Measurements from ENCODE around the gene SF3B5.
"Not testable (repeated sequence)": the region's sequence is repeated elsewhere in the genome, so short reads cannot be mapped to it uniquely, and the experiment has no call there.

SF3B5 gene

GRCh38 chr6:144093236-144093635, 2.1 kb downstream of the SF3B5 start:
- ChIA-PET CTCF (no interaction called here), POLR2A (no interaction called here)
- TF ChIP-seq, protein P1, sequence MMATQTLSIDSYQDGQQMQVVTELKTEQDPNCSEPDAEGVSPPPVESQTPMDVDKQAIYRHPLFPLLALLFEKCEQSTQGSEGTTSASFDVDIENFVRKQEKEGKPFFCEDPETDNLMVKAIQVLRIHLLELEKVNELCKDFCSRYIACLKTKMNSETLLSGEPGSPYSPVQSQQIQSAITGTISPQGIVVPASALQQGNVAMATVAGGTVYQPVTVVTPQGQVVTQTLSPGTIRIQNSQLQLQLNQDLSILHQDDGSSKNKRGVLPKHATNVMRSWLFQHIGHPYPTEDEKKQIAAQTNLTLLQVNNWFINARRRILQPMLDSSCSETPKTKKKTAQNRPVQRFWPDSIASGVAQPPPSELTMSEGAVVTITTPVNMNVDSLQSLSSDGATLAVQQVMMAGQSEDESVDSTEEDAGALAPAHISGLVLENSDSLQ (IDR thresholded peaks at IDR 0.05), result no peak
- TF ChIP-seq SP1 (IDR thresholded peaks at IDR 0.05), result no peak
- TF ChIP-seq FOXK2 (IDR thresholded peaks at IDR 0.05), result no peak
- no peak for TF ChIP-seq ZNF384 (IDR thresholded peaks at IDR 0.05)
- TF ChIP-seq HDGF (IDR thresholded peaks at IDR 0.05; ENCODE audit: borderline replicate concordance), result no peak
- TF ChIP-seq ELF4 (IDR thresholded peaks at IDR 0.05), result no peak
- TF ChIP-seq LEF1 (IDR thresholded peaks at IDR 0.05; ENCODE audit: borderline replicate concordance), result no peak
- TF ChIP-seq ARNT (IDR thresholded peaks at IDR 0.05), result no peak
- DNase-seq (ENCODE audit: extremely low spot score), result no peak

GRCh38 chr6:144090384-144090783, 5.0 kb downstream of the SF3B5 start:
- CTCF ChIA-PET, result no interaction called here
- no peak for TF ChIP-seq SP1 (IDR thresholded peaks at IDR 0.05)
- TF ChIP-seq HDGF (IDR thresholded peaks at IDR 0.05; ENCODE audit: borderline replicate concordance), result no peak
- TF ChIP-seq SUZ12 (IDR thresholded peaks at IDR 0.05), result no peak
- TF ChIP-seq CTBP1 (IDR thresholded peaks at IDR 0.05; ENCODE audit: borderline replicate concordance), result no peak
- TF ChIP-seq FOXK2 (IDR thresholded peaks at IDR 0.05), result no peak
- no peak for TF ChIP-seq FOXM1 (IDR thresholded peaks at IDR 0.05; ENCODE audit: borderline replicate concordance)
- TF ChIP-seq BHLHE40 (IDR thresholded peaks at IDR 0.05; ENCODE audit: borderline replicate concordance), result no peak
- no peak for TF ChIP-seq NFRKB (IDR thresholded peaks at IDR 0.05)
- TF ChIP-seq TARDBP (IDR thresholded peaks at IDR 0.05), result no peak
- no peak for TF ChIP-seq L3MBTL2 (conservative IDR thresholded peaks at IDR 0.05)
- no peak for TF ChIP-seq FOXA1 (IDR thresholded peaks at IDR 0.05)
- TF ChIP-seq ZNF384 (IDR thresholded peaks at IDR 0.05), result no peak
- TF ChIP-seq ARNT (IDR thresholded peaks at IDR 0.05), result no peak
- TF ChIP-seq ELF4 (IDR thresholded peaks at IDR 0.05), result no peak
- TF ChIP-seq LEF1 (IDR thresholded peaks at IDR 0.05; ENCODE audit: borderline replicate concordance), result no peak
- TF ChIP-seq, protein P1 (IDR thresholded peaks at IDR 0.05), result no peak
- POLR2A ChIA-PET, result no interaction called here
- DNase-seq (ENCODE audit: extremely low spot score), result no peak

DNA sequence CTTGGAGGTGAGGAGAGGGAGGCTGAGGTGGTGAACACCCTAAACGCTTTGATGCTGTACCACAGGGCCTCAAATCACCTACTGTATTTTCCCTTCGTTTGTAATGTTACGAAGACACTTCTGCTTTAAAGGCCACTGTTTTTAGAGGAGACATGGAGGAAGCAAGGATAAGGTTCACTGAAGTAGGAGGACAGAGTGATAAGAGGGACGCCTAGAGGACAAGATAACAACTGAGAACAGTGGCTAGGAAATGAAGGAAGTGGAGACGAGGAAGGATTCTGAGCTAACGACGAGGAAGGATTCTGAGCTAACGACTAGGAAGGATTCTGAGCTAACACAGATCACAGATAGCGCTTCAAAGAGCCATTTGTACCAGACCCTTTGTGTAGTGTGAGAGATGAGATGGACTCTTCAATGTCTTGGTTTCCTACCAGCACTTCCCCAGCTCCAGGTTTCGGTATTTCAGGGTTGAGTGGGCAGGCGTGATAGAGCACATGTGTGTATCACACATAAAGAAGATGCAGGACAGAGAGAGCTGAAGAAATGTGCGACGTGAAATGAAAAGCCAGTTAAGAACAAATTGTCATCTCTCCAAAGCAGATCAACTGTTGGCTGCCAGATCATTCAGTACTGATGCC, 7.5 kb downstream of the SF3B5 start:
- TF ChIP-seq TARDBP (IDR thresholded peaks at IDR 0.05), result no peak
- no peak for TF ChIP-seq FOXK2 (IDR thresholded peaks at IDR 0.05)
- no peak for TF ChIP-seq FOXM1 (IDR thresholded peaks at IDR 0.05; ENCODE audit: borderline replicate concordance)
- TF ChIP-seq ARNT (IDR thresholded peaks at IDR 0.05), result no peak
- TF ChIP-seq ELF4 (IDR thresholded peaks at IDR 0.05), result no peak
- TF ChIP-seq HDGF (IDR thresholded peaks at IDR 0.05; ENCODE audit: borderline replicate concordance), result no peak
- TF ChIP-seq, protein P1 (IDR thresholded peaks at IDR 0.05), result no peak
- TF ChIP-seq L3MBTL2 (conservative IDR thresholded peaks at IDR 0.05), result no peak
- TF ChIP-seq BHLHE40 (IDR thresholded peaks at IDR 0.05; ENCODE audit: borderline replicate concordance), result no peak
- no peak for TF ChIP-seq CTBP1 (IDR thresholded peaks at IDR 0.05; ENCODE audit: borderline replicate concordance)
- no peak for TF ChIP-seq SUZ12 (IDR thresholded peaks at IDR 0.05)
- no peak for TF ChIP-seq ZNF384 (IDR thresholded peaks at IDR 0.05)
- no peak for TF ChIP-seq FOXA1 (IDR thresholded peaks at IDR 0.05)
- TF ChIP-seq NFRKB (IDR thresholded peaks at IDR 0.05), result no peak
- ChIA-PET POLR2A (no interaction called here), CTCF (no interaction called here)
- no peak for DNase-seq (ENCODE audit: extremely low spot score)

GRCh38 chr6:144086959-144087358, 8.4 kb downstream of the SF3B5 start:
- ChIA-PET CTCF (no interaction called here), POLR2A (no interaction called here)
- TF ChIP-seq CTBP1 (IDR thresholded peaks at IDR 0.05; ENCODE audit: borderline replicate concordance) (no peak), SP1 (IDR thresholded peaks at IDR 0.05) (no peak)
- DNase-seq (ENCODE audit: extremely low spot score), result no peak

DNA sequence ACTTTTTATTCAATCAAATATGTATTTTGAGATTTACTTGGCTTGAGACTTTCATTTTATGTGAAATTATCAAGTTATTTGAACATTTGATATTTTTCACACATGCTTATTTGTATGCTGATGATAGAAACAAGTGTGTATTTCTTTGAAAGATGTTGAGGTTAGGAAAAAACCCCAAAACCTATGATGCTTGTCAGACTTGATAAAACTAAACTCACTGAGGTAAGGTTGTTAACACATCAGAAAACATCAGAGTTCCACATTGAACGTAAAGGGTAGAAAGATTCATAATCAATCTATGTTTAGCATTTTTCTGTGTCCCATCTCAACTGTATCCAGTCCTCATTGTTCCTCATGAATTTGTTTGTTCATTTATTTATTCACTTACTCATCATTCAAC, 12.2 kb downstream of the SF3B5 start:
- TF ChIP-seq CTBP1 (IDR thresholded peaks at IDR 0.05; ENCODE audit: borderline replicate concordance) (no peak), BHLHE40 (IDR thresholded peaks at IDR 0.05; ENCODE audit: borderline replicate concordance) (no peak), ARNT (IDR thresholded peaks at IDR 0.05) (no peak), ELF4 (IDR thresholded peaks at IDR 0.05) (no peak), FOXM1 (IDR thresholded peaks at IDR 0.05; ENCODE audit: borderline replicate concordance) (no peak), ZNF384 (IDR thresholded peaks at IDR 0.05) (no peak), FOXA1 (IDR thresholded peaks at IDR 0.05) (no peak), SUZ12 (IDR thresholded peaks at IDR 0.05) (no peak), NFRKB (IDR thresholded peaks at IDR 0.05) (no peak), HDGF (IDR thresholded peaks at IDR 0.05; ENCODE audit: borderline replicate concordance) (no peak), L3MBTL2 (conservative IDR thresholded peaks at IDR 0.05) (no peak), TARDBP (IDR thresholded peaks at IDR 0.05) (no peak), LEF1 (IDR thresholded peaks at IDR 0.05; ENCODE audit: borderline replicate concordance) (no peak), FOXK2 (IDR thresholded peaks at IDR 0.05) (no peak)
- TF ChIP-seq, protein P1 (IDR thresholded peaks at IDR 0.05), result no peak
- DNase-seq (ENCODE audit: extremely low spot score), result no peak
- ChIA-PET POLR2A (no interaction called here), CTCF (no interaction called here)

GRCh38 chr6:144082412-144082811, 13.0 kb downstream of the SF3B5 start:
- CTCF ChIA-PET; POLR2A ChIA-PET; DNase-seq (ENCODE audit: extremely low spot score): not testable (repeated sequence)
